ENCODE data around the gene FAM107A.

The FAM107A gene

GRCh38 chr3:58567251-58567515 is 10.0 kb downstream of the FAM107A start:
- DNase-seq (ENCODE audit: low read depth), result no peak

- no peak for DNase-seq (ENCODE audit: low read depth)
These were observed 10.6 kb downstream of the FAM107A start for GRCh38 chr3:58566398-58567250.

- DNase-seq (ENCODE audit: low read depth), result no peak
These were observed 11.4 kb downstream of the FAM107A start for GRCh38 chr3:58565621-58566397.

- peak; percentile 97 for DNase-seq (ENCODE audit: low read depth)
These were observed 12.6 kb downstream of the FAM107A start for GRCh38 chr3:58564456-58565160.

- DNase-seq (ENCODE audit: low read depth), result no peak
These were observed 13.1 kb downstream of the FAM107A start for GRCh38 chr3:58564054-58564453.

- peak; percentile 52 for DNase-seq (ENCODE audit: low read depth)
These were observed 13.7 kb downstream of the FAM107A start for GRCh38 chr3:58563386-58564035.

- DNase-seq (ENCODE audit: low read depth), result no peak
These were observed 14.7 kb downstream of the FAM107A start for GRCh38 chr3:58562498-58562897.

GRCh38 chr3:58560771-58561311 is 16.4 kb downstream of the FAM107A start:
- peak; percentile 98 for DNase-seq (ENCODE audit: low read depth)

- DNase-seq (ENCODE audit: low read depth), result no peak
These were observed 17.6 kb downstream of the FAM107A start for GRCh38 chr3:58559586-58559985.

GRCh38 chr3:58557491-58557890 is 19.7 kb downstream of the FAM107A start:
- DNase-seq (ENCODE audit: low read depth), result no peak

- no peak for DNase-seq (ENCODE audit: low read depth)
These were observed 20.4 kb downstream of the FAM107A start for GRCh38 chr3:58556761-58557221.

- no peak for DNase-seq (ENCODE audit: low read depth)
These were observed 21.2 kb downstream of the FAM107A start for GRCh38 chr3:58556001-58556400.

GRCh38 chr3:58555203-58555602 is 22.0 kb downstream of the FAM107A start:
- no peak for DNase-seq (ENCODE audit: low read depth)

- no peak for DNase-seq (ENCODE audit: low read depth)
These were observed 24.2 kb downstream of the FAM107A start for GRCh38 chr3:58553003-58553402.

GRCh38 chr3:58551636-58552180 is 25.5 kb downstream of the FAM107A start:
- DNase-seq (ENCODE audit: low read depth), result no peak

GRCh38 chr3:58544541-58544940 is 32.6 kb downstream of the FAM107A start:
- DNase-seq (ENCODE audit: low read depth), result peak; percentile 61

GRCh38 chr3:58540176-58540858 is 36.9 kb downstream of the FAM107A start:
- DNase-seq (ENCODE audit: low read depth), result no peak

- no peak for DNase-seq (ENCODE audit: low read depth)
These were observed 37.6 kb downstream of the FAM107A start for GRCh38 chr3:58539626-58540025.

GRCh38 chr3:58537412-58538301 is 39.5 kb downstream of the FAM107A start:
- DNase-seq (ENCODE audit: low read depth), result no peak

All from EH (cell line).